WTC11 (cell line): Measurements from ENCODE around the gene RPTOR. TPM values are rescaled to one million over a fixed set of nuclear protein-coding genes. Genes with fewer than 3 reads are reported as not detected.

Experiments
- ATAC-seq: fragments of 200-7000 bp; cut with Tn5 transposase; 2 replicates; pipeline ENCODE4 v1.10.0; 2021; ENCODE audit warnings: mild to moderate bottlenecking, moderate library complexity
- CTCF ChIA-PET: fragments of 300-600 bp; sonication (Branson Sonifier 250); formaldehyde crosslinking; loops from one replicate; lab custom pipeline; 2021; ENCODE audit warnings: antibody characterized with exemption; lab: Charles Lee
- POLR2A ChIA-PET: fragments of 350-600 bp; sonication (Branson Sonifier 250); formaldehyde crosslinking; loops from one replicate; lab custom pipeline; 2021; ENCODE audit warnings: antibody characterized with exemption; lab: Charles Lee
- DNase-seq: peaks from one replicate; pipeline ENCODE4 v3.0.0; 2021; ENCODE audit warnings: low spot score
- H3K27ac Mint-ChIP-seq: 2 replicates; pipeline ENCODE4 v1.8.0; 2021; ENCODE audit warnings: mixed read lengths
- H3K27me3 Mint-ChIP-seq: 2 replicates; pipeline ENCODE4 v1.8.0; 2021; ENCODE audit warnings: low read depth, mild to moderate bottlenecking, moderate library complexity, mixed read lengths
- H3K36me3 Mint-ChIP-seq: 2 replicates; pipeline ENCODE4 v1.8.0; 2021; ENCODE audit warnings: mixed read lengths
- H3K4me1 Mint-ChIP-seq: 2 replicates; pipeline ENCODE4 v1.8.0; 2022; ENCODE audit warnings: mixed read lengths
- H3K4me3 Mint-ChIP-seq: 2 replicates; pipeline ENCODE4 v1.8.0; 2021; ENCODE audit warnings: mild to moderate bottlenecking, moderate library complexity, mixed read lengths
- H3K9me3 Mint-ChIP-seq: 2 replicates; pipeline ENCODE4 v1.8.0; 2021; ENCODE audit warnings: mixed read lengths
- ATF1 ChIP-seq: sonication (generic); formaldehyde crosslinking; IDR thresholded peaks from 2 replicates; pipeline ENCODE4 v1.8.1; 2023; ENCODE audit warnings: mild to moderate bottlenecking, moderate library complexity, missing genetic modification reagents
- CREM ChIP-seq: sonication (generic); formaldehyde crosslinking; IDR thresholded peaks from 2 replicates; pipeline ENCODE4 v1.8.1; 2022; ENCODE audit warnings: mild to moderate bottlenecking, missing genetic modification reagents, moderate library complexity
- ERG ChIP-seq: fragments of 250-450 bp; sonication (Bioruptor Pico); IDR thresholded peaks from 2 replicates; pipeline ENCODE4 v1.8.0; 2021; ENCODE audit warnings: mild to moderate bottlenecking
- FOXK1 ChIP-seq: sonication (generic); formaldehyde crosslinking; IDR thresholded peaks from 2 replicates; pipeline ENCODE4 v1.8.0; 2022; ENCODE audit warnings: mild to moderate bottlenecking, moderate library complexity, missing genetic modification reagents
- GABPB1 ChIP-seq: sonication (generic); formaldehyde crosslinking; IDR thresholded peaks from 2 replicates; pipeline ENCODE4 v1.8.1; 2023; ENCODE audit warnings: mild to moderate bottlenecking, missing genetic modification reagents
- HMGA2 ChIP-seq: fragments of 250-450 bp; sonication (Bioruptor Pico); IDR thresholded peaks from 2 replicates; pipeline ENCODE4 v1.4.0; 2021; ENCODE audit warnings: mild to moderate bottlenecking, moderate library complexity
- JUN ChIP-seq: sonication (generic); formaldehyde crosslinking; IDR thresholded peaks from 2 replicates; pipeline ENCODE4 v1.8.0; 2023; ENCODE audit warnings: mild to moderate bottlenecking, missing genetic modification reagents
- NFE2L1 ChIP-seq: sonication (generic); formaldehyde crosslinking; IDR thresholded peaks from 2 replicates; pipeline ENCODE4 v1.8.1; 2023; ENCODE audit warnings: missing genetic modification reagents
- PRRX2 ChIP-seq: fragments of 250-450 bp; sonication (Bioruptor Pico); IDR thresholded peaks from 2 replicates; pipeline ENCODE4 v1.8.0; 2021; ENCODE audit warnings: mild to moderate bottlenecking
- TEAD1 ChIP-seq: sonication (generic); formaldehyde crosslinking; IDR thresholded peaks from 2 replicates; pipeline ENCODE4 v1.8.0; 2022; ENCODE audit warnings: mild to moderate bottlenecking, missing genetic modification reagents
- ZNF121 ChIP-seq: sonication (generic); formaldehyde crosslinking; IDR thresholded peaks from 2 replicates; pipeline ENCODE4 v1.8.0; 2023; ENCODE audit warnings: missing genetic modification reagents
- total RNA-seq: library from RNA; stranded (reverse); gene quantifications from 3 replicates; pipeline ENCODE4 v1.2.3, GENCODE V29; 2021
- TF ChIP-seq, protein P1 (sequence below): sonication (generic); formaldehyde crosslinking; IDR thresholded peaks from 2 replicates; pipeline ENCODE4 v1.8.0; 2022; ENCODE audit warnings: mild to moderate bottlenecking, missing genetic modification reagents
- TF ChIP-seq, protein P2 (sequence below): fragments of 250-450 bp; sonication (Bioruptor Pico); IDR thresholded peaks from 2 replicates; pipeline ENCODE4 v2.1.2; 2022; ENCODE audit warnings: mild to moderate bottlenecking, moderate library complexity
- TF ChIP-seq, protein P3 (sequence below): sonication (generic); formaldehyde crosslinking; IDR thresholded peaks from 2 replicates; pipeline ENCODE4 v1.8.0; 2022; ENCODE audit warnings: mild to moderate bottlenecking, missing genetic modification reagents

RPTOR gene
- total RNA-seq, 1 experiment from 2014 or later: 41.0 TPM

- TF ChIP-seq CREM (CRISPR knock-in tag) (no peak), ERG (CRISPR knock-in tag) (no peak), JUN (CRISPR knock-in tag) (no peak)
- TF ChIP-seq, protein P1, sequence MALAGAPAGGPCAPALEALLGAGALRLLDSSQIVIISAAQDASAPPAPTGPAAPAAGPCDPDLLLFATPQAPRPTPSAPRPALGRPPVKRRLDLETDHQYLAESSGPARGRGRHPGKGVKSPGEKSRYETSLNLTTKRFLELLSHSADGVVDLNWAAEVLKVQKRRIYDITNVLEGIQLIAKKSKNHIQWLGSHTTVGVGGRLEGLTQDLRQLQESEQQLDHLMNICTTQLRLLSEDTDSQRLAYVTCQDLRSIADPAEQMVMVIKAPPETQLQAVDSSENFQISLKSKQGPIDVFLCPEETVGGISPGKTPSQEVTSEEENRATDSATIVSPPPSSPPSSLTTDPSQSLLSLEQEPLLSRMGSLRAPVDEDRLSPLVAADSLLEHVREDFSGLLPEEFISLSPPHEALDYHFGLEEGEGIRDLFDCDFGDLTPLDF: no peak
Measured at GRCh38 chr17:80872001-80872500, 327.4 kb downstream of the RPTOR start (continued).

GRCh38 chr17:80872501-80873306 lies 328.1 kb downstream of the RPTOR start:
- Mint-ChIP-seq H3K4me1 (peaks cover 32% of the 10 kb centered on the region), H3K9me3 (no peaks in the 10 kb centered on the region), H3K36me3 (peaks cover 9% of the 10 kb centered on the region), H3K4me3 (no peak overlapping the region), H3K27me3 (no peaks in the 10 kb centered on the region), H3K27ac (peak overlapping the region; percentile 95)
- peak; percentile 8 for DNase-seq
- TF ChIP-seq PRRX2 (CRISPR knock-in tag): no peak
- no peak for TF ChIP-seq ATF1 (CRISPR knock-in tag)
- no peak for TF ChIP-seq JUN (CRISPR knock-in tag)
- no peak for TF ChIP-seq GABPB1
- no peak for TF ChIP-seq HMGA2 (CRISPR knock-in tag)
- TF ChIP-seq, protein P2, sequence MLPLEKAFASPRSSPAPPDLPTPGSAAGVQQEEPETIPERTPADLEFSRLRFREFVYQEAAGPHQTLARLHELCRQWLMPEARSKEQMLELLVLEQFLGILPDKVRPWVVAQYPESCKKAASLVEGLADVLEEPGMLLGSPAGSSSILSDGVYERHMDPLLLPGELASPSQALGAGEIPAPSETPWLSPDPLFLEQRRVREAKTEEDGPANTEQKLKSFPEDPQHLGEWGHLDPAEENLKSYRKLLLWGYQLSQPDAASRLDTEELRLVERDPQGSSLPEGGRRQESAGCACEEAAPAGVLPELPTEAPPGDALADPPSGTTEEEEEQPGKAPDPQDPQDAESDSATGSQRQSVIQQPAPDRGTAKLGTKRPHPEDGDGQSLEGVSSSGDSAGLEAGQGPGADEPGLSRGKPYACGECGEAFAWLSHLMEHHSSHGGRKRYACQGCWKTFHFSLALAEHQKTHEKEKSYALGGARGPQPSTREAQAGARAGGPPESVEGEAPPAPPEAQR: no peak
- TF ChIP-seq, protein P3, sequence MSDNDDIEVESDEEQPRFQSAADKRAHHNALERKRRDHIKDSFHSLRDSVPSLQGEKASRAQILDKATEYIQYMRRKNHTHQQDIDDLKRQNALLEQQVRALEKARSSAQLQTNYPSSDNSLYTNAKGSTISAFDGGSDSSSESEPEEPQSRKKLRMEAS (CRISPR knock-in tag): no peak
- ChIA-PET POLR2A (no interaction called here), CTCF (interaction anchor here (0.7 to 3.7 kb wide), 9 partner anchors 11 to 446 kb away, joined by 3 to 28 read pairs (median 5); no protein-coding TSS in a partner anchor)
- no peak for ATAC-seq

GRCh38 chr17:80873307-80873951 lies 328.8 kb downstream of the RPTOR start:
- POLR2A ChIA-PET: no interaction called here
- Mint-ChIP-seq H3K9me3 (no peaks in the 10 kb centered on the region), H3K4me1 (peaks cover 32% of the 10 kb centered on the region), H3K27ac (peak overlapping the region; percentile 95), H3K4me3 (peak overlapping the region; percentile 14; the same call in 1 of the 2 replicates), H3K36me3 (peaks cover 9% of the 10 kb centered on the region), H3K27me3 (no peaks in the 10 kb centered on the region)
- 0 out of 2 replicates have a peak, but pooled peaks have one; percentile 25 for TF ChIP-seq FOXK1 (CRISPR knock-in tag)
- peak; percentile 36; the same call in 1 of the 2 replicates for TF ChIP-seq ZNF121 (CRISPR knock-in tag)
- TF ChIP-seq, protein P1: no peak
- TF ChIP-seq TEAD1 (CRISPR knock-in tag): peak; percentile 62; the same call in 1 of the 2 replicates
- TF ChIP-seq NFE2L1: peak; percentile 83
- CTCF ChIA-PET: interaction anchor here (0.6 to 3.7 kb wide), 11 partner anchors 11 to 446 kb away, joined by 3 to 28 read pairs (median 4); no protein-coding TSS in a partner anchor
- ATAC-seq: peak; percentile 91
- peak; percentile 68 for DNase-seq
